ENCODE data around the gene LMBR1L.

The LMBR1L gene

DNA sequence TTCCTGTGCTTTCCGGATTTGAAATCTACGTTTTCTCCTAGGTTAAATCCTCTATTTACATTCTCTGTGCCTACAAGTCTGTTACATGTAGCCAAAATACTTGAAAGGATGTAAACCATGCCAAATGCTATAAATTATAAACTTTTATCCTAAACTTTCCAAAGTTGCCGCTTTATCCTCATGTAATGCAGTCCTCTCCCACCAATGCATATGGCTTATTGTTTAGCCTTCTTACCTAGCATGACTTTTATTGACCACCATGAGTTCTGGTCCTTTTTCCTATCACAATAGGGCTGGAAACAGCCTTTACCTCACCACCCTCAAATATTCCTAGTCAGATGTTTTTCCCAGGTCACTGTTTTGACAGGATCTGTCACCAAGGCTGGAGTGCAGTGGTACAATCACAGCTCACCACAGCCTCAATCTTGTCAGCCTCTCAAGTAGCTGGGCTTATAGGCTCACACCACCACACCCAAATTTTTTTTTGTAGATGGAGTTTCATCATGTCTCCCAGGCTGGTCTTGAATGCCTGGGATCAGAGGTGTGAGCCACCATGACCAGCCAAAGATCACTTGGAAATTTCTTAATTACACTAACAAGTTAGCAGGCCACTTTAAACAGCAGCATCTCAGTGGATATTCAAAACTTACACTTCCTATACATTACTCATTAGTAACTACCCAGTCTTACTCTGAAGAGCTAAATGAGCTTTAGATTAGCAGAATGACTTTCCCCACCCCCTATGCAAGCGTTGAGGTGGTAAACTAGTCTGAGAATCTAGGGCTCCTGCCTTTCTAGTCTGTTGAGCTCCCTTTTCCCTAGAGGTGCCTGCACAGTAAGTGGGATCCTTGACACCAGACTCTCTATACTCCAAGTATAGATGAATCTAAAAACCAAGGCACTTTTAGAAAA, 16.5 kb upstream of the LMBR1L start:
- Histone ChIP-seq H3K4me3 (ENCODE audit: low read length) (no peak overlapping the region), H3K4ac (ENCODE audit: low read depth, low read length) (no peak overlapping the region), H3K79me2 (ENCODE audit: control insufficient read depth, insufficient read depth, low read length) (peaks cover 14% of the 10 kb centered on the region), H2BK120ac (ENCODE audit: low read depth, low read length) (no peak overlapping the region), H2AK5ac (ENCODE audit: low read length) (no peak overlapping the region), H3K18ac (ENCODE audit: low read length) (no peak overlapping the region), H2BK5ac (ENCODE audit: low read length) (no peak overlapping the region), H3K4me1 (ENCODE audit: control insufficient read depth, low read depth, low read length) (peaks cover 4% of the 10 kb centered on the region), H3K27ac (ENCODE audit: low read depth, low read length) (no peak overlapping the region), H4K5ac (ENCODE audit: low read length) (no peak overlapping the region), H4K8ac (ENCODE audit: low read depth, low read length) (no peak overlapping the region), H3K36me3 (ENCODE audit: control insufficient read depth, insufficient read depth, low read length) (peaks cover 10% of the 10 kb centered on the region), H2BK15ac (replicated peaks; ENCODE audit: low read depth) (no peak overlapping the region), H3K23ac (ENCODE audit: low read length) (no peak overlapping the region), H3K9ac (ENCODE audit: low read length) (no peak overlapping the region), H3K4me2 (ENCODE audit: low read length) (no peak overlapping the region), H3K79me1 (ENCODE audit: low read length) (peaks cover 4% of the 10 kb centered on the region), H3K27me3 (ENCODE audit: insufficient read depth, low read length, poor library complexity) (no peaks in the 10 kb centered on the region), H3K56ac (ENCODE audit: low read length) (no peak overlapping the region)
- WGBS (ENCODE audit: extremely low coverage, insufficient coverage, low lambda C conversion rate) = no CpG with 5 or more reads among the region's 4 CpGs
- no peak for DNase-seq

DNA sequence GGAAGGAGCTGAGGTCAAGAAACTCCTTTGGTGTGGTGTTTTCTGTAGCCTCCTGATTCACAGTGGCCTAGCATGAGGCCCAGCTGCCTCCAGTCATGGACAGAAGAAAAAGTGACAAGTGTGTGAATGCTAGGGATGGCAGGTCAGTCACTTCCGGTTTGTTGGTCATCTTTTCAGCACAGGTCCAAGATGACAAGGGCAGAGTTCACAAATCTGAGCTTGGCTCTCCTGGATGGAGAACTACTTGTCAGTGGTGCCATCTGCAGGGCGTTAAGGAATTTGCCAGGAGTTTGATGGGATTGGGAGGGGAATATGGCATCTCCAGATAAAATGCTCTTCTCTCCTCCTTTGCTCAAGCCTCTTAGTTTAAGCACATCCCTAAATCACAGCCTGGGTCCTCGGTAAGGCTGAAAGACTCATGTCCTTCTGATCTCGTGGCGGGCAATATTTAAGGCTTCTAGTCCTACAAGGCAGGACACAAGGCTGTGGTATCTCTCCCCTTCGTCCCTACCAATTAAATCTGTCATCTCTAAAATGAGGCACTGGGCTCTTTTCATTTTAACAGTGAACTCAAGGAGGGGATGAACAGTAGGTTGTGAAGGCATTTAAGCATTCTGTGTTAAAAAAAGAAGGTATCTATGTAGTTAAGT, 10.5 kb upstream of the LMBR1L start:
- Histone ChIP-seq H3K56ac (ENCODE audit: low read length) (no peak overlapping the region), H3K4me2 (ENCODE audit: low read length) (no peak overlapping the region), H3K23ac (ENCODE audit: low read length) (no peak overlapping the region), H3K4me1 (ENCODE audit: control insufficient read depth, low read depth, low read length) (no peaks in the 10 kb centered on the region), H2AK5ac (ENCODE audit: low read length) (no peak overlapping the region), H2BK5ac (ENCODE audit: low read length) (no peak overlapping the region), H2BK15ac (replicated peaks; ENCODE audit: low read depth) (no peak overlapping the region), H3K27ac (ENCODE audit: low read depth, low read length) (no peak overlapping the region), H4K8ac (ENCODE audit: low read depth, low read length) (no peak overlapping the region), H3K27me3 (ENCODE audit: insufficient read depth, low read length, poor library complexity) (no peaks in the 10 kb centered on the region), H2BK120ac (ENCODE audit: low read depth, low read length) (no peak overlapping the region), H3K4me3 (ENCODE audit: low read length) (no peak overlapping the region), H3K18ac (ENCODE audit: low read length) (no peak overlapping the region), H3K4ac (ENCODE audit: low read depth, low read length) (no peak overlapping the region), H3K9ac (ENCODE audit: low read length) (no peak overlapping the region), H4K5ac (ENCODE audit: low read length) (no peak overlapping the region), H3K79me1 (ENCODE audit: low read length) (no peaks in the 10 kb centered on the region), H3K36me3 (ENCODE audit: control insufficient read depth, insufficient read depth, low read length) (no peaks in the 10 kb centered on the region), H3K79me2 (ENCODE audit: control insufficient read depth, insufficient read depth, low read length) (no peaks in the 10 kb centered on the region)
- peak; percentile 84 for DNase-seq
- no CpG with 5 or more reads among the region's 6 CpGs for WGBS (ENCODE audit: extremely low coverage, insufficient coverage, low lambda C conversion rate)

DNA sequence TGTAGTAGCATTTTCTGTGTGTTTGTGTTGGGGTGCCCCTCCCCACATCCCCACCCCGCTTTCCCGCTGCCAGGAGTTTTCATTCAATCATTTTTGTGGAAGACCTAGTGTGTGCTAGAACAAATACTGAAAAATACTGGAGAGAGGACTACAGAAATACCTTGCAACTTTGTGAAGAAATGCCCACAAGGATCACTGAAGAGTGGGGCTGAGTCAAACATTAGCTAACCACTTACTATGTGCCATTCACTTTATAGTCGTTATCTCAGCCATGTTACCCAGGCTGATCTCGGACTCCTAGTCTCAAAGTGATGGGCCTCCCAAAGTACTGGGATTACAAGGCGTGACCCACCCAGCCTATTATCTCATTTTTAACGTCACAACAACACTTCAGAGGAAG, 559 bp upstream of the LMBR1L start:
- H2BK15ac ChIP-seq (replicated peaks; ENCODE audit: low read depth) = no peak overlapping the region
- H3K56ac ChIP-seq (ENCODE audit: low read length) = peak overlapping the region; percentile 73
- no CpG with 5 or more reads among the region's 6 CpGs for WGBS (ENCODE audit: extremely low coverage, insufficient coverage, low lambda C conversion rate)
- peak overlapping the region; percentile 55 for H3K9ac ChIP-seq (ENCODE audit: low read length)
- no peaks in the 10 kb centered on the region for H3K27me3 ChIP-seq (ENCODE audit: insufficient read depth, low read length, poor library complexity)
- no peak overlapping the region for H2BK120ac ChIP-seq (ENCODE audit: low read depth, low read length)
- no peak overlapping the region for H2BK5ac ChIP-seq (ENCODE audit: low read length)
- no peak overlapping the region for H3K4me3 ChIP-seq (ENCODE audit: low read length)
- no peak overlapping the region for H3K23ac ChIP-seq (ENCODE audit: low read length)
- H3K18ac ChIP-seq (ENCODE audit: low read length) = no peak overlapping the region
- H3K4me1 ChIP-seq (ENCODE audit: control insufficient read depth, low read depth, low read length) = peaks cover 4% of the 10 kb centered on the region
- no peak overlapping the region for H2AK5ac ChIP-seq (ENCODE audit: low read length)
- no peak overlapping the region for H4K8ac ChIP-seq (ENCODE audit: low read depth, low read length)
- no peak for DNase-seq
- H3K79me2 ChIP-seq (ENCODE audit: control insufficient read depth, insufficient read depth, low read length) = peaks cover 6% of the 10 kb centered on the region
- peaks cover 16% of the 10 kb centered on the region for H3K79me1 ChIP-seq (ENCODE audit: low read length)
- no peaks in the 10 kb centered on the region for H3K36me3 ChIP-seq (ENCODE audit: control insufficient read depth, insufficient read depth, low read length)
- H3K4me2 ChIP-seq (ENCODE audit: low read length) = peak overlapping the region; percentile 50
- H3K27ac ChIP-seq (ENCODE audit: low read depth, low read length) = no peak overlapping the region
- H3K4ac ChIP-seq (ENCODE audit: low read depth, low read length) = no peak overlapping the region
- no peak overlapping the region for H4K5ac ChIP-seq (ENCODE audit: low read length)

DNA sequence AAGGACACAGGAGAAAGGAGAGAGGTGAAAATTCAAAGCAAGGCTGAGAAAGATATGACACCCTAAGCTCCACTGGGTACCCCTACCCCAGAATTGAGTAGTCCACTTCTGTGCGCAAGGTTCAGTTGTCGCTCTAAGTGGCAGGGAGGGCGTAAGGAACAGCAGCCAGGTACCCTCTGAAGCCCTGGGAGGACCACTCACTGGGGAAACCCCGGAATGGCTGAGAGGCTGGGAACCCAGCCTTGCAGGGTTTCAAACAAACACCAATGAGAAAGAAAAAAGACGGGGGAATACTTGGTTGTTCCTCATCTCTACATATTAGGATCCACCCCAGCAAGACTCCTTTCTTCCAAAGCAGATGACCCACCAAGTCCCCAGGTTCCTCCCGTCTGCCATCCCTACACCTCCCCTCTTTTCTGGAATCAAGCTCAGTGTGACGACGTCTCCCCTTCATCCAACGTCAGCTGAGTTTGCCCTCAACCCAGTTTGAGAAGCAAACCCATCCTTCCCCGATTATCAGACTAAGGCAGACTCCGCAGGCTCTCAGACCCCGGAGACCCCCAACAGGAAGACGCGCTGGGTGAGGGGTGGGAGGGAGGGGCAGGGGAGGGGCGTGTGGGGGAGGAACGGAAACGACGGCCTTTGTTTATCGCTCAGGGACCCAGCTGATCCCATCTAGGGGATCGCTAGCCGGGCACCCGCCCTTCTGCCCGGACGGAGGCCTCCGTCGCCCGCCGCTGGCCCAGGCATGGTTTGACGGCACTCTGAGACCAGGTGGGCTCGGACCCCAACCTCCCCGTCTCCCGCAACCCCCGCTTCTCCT, 795 bp downstream of the LMBR1L start:
- peak overlapping the region; percentile 83 for H3K23ac ChIP-seq (ENCODE audit: low read length)
- peak overlapping the region; percentile 94 for H3K56ac ChIP-seq (ENCODE audit: low read length)
- no peak overlapping the region for H2BK15ac ChIP-seq (replicated peaks; ENCODE audit: low read depth)

DNA sequence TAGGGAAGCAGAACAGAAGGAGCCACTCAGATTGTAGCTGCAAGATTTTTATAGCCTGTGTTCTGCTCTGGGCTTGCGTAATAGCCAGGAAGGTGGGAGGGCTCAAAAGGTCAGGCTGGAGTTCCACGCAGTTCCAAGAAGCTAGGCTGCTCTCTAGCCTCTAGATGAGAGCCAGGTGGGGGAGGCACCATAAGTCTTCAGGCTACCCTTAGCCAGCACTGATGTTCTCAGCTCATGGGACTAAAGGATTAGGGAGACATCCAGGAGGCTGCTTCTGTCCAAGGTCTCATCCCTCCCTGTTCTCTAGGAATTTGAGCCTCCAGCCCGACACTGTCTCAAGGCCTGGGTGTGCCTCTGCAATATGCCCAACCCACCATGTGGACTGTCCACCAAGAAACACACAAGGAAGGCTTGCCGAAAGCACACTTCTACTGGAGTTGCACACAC, 1.7 kb downstream of the LMBR1L start:
- Histone ChIP-seq H3K4ac (ENCODE audit: low read depth, low read length) (no peak overlapping the region), H2AK5ac (ENCODE audit: low read length) (no peak overlapping the region), H3K27ac (ENCODE audit: low read depth, low read length) (no peak overlapping the region), H3K79me2 (ENCODE audit: control insufficient read depth, insufficient read depth, low read length) (peaks cover 6% of the 10 kb centered on the region), H3K23ac (ENCODE audit: low read length) (no peak overlapping the region), H3K56ac (ENCODE audit: low read length) (no peak overlapping the region), H3K79me1 (ENCODE audit: low read length) (peaks cover 17% of the 10 kb centered on the region), H3K36me3 (ENCODE audit: control insufficient read depth, insufficient read depth, low read length) (no peaks in the 10 kb centered on the region), H3K4me2 (ENCODE audit: low read length) (peak overlapping the region; percentile 64), H3K4me1 (ENCODE audit: control insufficient read depth, low read depth, low read length) (peaks cover 4% of the 10 kb centered on the region), H2BK15ac (replicated peaks; ENCODE audit: low read depth) (no peak overlapping the region), H2BK5ac (ENCODE audit: low read length) (no peak overlapping the region), H3K27me3 (ENCODE audit: insufficient read depth, low read length, poor library complexity) (no peaks in the 10 kb centered on the region), H4K8ac (ENCODE audit: low read depth, low read length) (no peak overlapping the region), H3K18ac (ENCODE audit: low read length) (no peak overlapping the region), H4K5ac (ENCODE audit: low read length) (no peak overlapping the region), H3K4me3 (ENCODE audit: low read length) (no peak overlapping the region), H3K9ac (ENCODE audit: low read length) (peak overlapping the region; percentile 9), H2BK120ac (ENCODE audit: low read depth, low read length) (no peak overlapping the region)
- no CpG with 5 or more reads among the region's 4 CpGs for WGBS (ENCODE audit: extremely low coverage, insufficient coverage, low lambda C conversion rate)
- DNase-seq = no peak

More for the DNA sequence above, 795 bp downstream of the LMBR1L start:
- no CpG with 5 or more reads among the region's 33 CpGs for WGBS (ENCODE audit: extremely low coverage, insufficient coverage, low lambda C conversion rate)
- H3K27ac ChIP-seq (ENCODE audit: low read depth, low read length) = peak overlapping the region; percentile 47
- H2BK5ac ChIP-seq (ENCODE audit: low read length) = no peak overlapping the region
- H3K9ac ChIP-seq (ENCODE audit: low read length) = peak overlapping the region; percentile 94
- H3K4ac ChIP-seq (ENCODE audit: low read depth, low read length) = no peak overlapping the region
- H3K79me2 ChIP-seq (ENCODE audit: control insufficient read depth, insufficient read depth, low read length) = peaks cover 6% of the 10 kb centered on the region
- no peak for DNase-seq
- H3K18ac ChIP-seq (ENCODE audit: low read length) = peak overlapping the region; percentile 22
- H3K27me3 ChIP-seq (ENCODE audit: insufficient read depth, low read length, poor library complexity) = no peaks in the 10 kb centered on the region
- H2BK120ac ChIP-seq (ENCODE audit: low read depth, low read length) = no peak overlapping the region
- no peak overlapping the region for H4K8ac ChIP-seq (ENCODE audit: low read depth, low read length)
- H3K4me3 ChIP-seq (ENCODE audit: low read length) = peak overlapping the region; percentile 94
- H2AK5ac ChIP-seq (ENCODE audit: low read length) = no peak overlapping the region
- no peaks in the 10 kb centered on the region for H3K36me3 ChIP-seq (ENCODE audit: control insufficient read depth, insufficient read depth, low read length)
- H3K79me1 ChIP-seq (ENCODE audit: low read length) = peaks cover 16% of the 10 kb centered on the region
- peak overlapping the region; percentile 81 for H3K4me2 ChIP-seq (ENCODE audit: low read length)
- no peak overlapping the region for H4K5ac ChIP-seq (ENCODE audit: low read length)
- H3K4me1 ChIP-seq (ENCODE audit: control insufficient read depth, low read depth, low read length) = peaks cover 4% of the 10 kb centered on the region

All from mesendoderm (in vitro differentiated cells).